NCI-H1436 (cell line): ENCODE data around the gene CDS2.
A peak's percentile ranks its signal among the peaks of the same experiment; 100 is the strongest.
"Not testable (repeated sequence)": the region's sequence is repeated elsewhere in the genome, so short reads cannot be mapped to it uniquely, and the experiment has no call there.

Experiments used
- DNase-seq: peaks from one replicate; lab custom pipeline; 2025; lab: John Stamatoyannopoulos, UW

Gene CDS2

DNA sequence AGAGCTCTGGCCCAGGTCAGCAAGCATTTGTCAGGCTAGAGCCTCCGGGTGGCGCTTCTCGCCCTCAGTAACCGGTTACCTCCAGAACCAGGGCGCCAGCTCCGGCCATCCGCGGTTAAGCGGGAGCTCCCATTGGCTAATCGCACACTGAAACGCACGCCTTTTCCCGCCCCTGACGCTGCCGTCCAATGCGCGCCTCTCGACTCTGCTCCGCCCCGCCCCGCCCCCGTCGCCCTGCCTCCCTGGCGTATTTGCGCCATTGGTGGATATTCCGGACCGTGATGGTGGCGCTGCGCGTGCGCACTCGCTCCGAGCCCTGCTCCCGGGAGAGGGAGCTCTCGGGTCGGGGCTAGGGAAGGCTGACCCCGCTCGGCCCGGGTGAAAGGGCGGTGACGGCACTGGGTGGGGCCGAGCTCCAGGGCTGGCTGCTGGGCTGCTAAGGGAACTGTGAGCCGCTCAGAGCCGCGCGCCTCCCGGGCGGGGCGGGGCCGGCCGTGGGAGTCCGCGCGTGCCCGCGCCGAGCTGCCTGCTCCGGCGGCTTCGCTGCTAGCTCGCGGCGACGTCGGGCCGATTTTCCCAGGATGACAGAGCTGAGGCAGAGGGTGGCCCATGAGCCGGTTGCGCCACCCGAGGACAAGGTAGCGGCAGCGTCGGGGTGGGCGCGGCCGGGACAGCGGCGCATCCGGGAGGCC, at the start of gene CDS2:
CDS2 (plus strand) TSS at position 497 of the 692 bp plus-strand sequence; CDS start at position 582, 85 bp downstream.
- DNase-seq, result peak; percentile 96

DNA sequence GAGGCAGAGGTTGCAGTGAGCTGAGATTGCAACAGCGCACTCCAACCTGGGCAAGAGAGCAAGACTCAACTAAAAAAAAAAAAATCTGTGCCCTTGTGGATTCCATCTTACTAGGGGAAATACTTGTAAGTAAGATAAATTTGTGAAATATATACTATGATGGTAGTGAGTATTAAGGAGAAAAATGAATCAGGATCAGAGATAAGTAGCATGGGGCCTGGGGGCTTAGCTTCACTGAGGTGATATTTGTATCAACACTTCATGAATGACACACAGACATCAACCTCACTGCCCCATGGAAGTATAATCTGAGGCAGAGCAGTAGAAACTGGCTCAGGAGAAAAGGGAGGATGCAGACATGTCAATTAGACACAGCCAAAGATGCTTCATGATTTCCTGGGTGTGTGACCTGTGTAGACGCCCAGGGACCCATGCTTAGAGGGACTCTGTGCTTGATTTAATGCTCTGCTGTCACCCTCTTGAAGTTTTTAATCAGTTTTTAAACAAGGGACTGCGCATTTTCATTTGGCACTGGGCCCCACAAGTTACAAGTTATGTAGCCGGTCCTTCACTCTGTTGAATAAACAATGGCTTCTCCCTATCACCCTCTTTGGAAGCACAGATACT, 48.9 kb upstream of the CDS2 start:
- no peak for DNase-seq

DNA sequence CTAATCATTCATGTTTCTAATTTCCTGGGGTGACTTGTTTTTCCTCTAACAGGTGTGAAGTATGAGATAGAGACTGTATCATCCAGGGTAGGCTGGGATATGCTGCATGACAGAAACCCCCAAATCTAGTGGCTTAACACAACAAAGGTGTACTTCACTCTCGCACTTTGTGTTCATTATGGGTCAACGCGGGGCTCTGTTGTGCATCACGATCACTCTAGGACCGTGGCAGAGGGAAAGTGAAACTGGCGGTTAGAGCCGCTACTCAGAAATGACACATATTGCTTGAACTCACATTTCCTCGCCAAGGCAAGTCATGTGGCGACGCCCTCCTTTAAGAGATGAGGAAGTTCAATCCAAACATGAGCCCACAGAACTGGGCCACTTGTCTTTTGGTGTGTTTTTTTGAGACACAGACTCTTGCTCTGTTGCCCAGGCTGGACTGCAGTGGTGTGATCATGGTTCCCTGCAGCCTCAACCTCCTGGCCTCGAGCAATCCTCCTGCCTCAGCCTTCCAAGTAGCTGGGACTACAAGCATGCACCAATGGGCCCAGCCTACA, 48.3 kb upstream of the CDS2 start:
- no peak for DNase-seq

DNA sequence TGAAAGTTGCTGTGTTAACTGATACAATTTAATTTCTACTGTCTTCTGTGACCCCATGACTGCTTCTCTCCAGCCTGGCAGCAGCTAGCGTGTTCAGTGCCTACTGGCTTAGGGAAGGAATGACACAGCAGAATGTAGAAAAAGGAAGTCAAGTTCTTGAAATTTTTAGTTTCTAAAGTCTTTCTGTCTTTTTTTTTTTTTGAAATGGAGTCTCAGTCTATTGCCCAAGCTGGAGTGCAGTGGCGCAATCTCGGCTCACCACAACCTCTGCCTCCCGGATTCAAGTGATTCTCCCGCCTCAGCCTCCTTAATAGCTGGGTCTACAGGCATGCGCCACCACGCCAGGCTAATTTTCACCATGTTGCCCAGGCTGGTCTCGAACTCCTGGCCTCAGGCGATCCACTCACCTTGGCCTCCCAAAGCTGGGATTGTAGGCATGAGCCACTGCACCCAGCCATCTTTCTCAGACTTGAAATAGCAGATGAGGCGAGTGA, 46.4 kb upstream of the CDS2 start:
- no peak for DNase-seq

DNA sequence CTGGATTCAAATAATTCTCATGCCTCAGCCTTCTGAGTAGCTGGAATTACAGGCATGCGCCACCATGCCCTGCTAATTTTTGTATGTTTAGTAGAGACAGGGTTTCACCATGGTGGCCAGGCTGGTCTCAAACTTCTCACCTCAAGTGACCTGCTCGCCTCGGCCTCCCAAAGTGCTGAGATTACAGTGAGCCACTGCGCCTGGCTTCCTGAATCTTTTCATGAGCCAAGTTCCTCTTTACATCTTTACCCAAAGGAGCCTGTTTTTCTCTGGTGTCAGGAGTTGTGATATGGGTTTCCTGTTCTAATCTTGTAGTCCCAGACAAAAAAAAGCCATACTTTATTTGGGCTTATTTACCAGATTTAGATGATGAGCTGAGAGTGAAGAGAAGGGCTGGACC, 41.4 kb upstream of the CDS2 start:
- no peak for DNase-seq

DNA sequence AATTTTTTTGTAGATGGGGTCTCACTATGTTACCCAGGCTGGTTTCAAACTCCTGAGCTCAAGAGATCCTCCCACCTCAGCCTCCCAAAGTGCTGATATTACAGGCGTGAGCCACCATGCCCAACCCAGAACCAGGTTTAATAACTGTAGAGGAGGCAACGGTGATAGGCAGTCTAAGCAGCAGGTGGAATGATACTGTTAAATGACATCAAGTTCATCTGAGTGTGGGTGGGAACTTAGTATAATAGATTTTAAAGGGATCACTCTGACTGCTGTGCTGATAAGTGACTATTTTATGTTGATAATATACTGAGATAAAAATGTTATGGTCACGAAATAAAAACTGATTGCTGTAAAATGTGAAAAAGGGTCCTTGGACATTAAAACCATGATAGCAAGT, 38.1 kb upstream of the CDS2 start:
- no peak for DNase-seq

DNA sequence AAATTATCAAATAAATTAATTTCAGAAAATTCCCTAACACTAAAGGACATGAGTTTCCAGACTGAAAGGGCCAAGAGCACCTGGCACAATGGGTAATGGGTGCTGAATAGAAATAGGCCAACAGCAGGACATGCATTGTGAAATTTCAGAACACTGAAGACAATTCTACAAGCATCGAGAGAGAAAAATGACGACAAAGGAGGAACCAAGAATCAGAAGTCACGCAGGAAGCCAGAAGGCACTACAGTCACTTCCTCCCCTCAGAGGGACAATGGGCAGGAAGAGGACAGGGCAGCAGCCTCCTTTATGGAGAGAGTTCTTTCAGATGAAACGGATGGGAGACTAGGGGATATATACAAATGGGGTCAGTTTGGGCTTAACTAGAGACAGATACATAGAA, 36.6 kb upstream of the CDS2 start:
- DNase-seq, result no peak

DNA sequence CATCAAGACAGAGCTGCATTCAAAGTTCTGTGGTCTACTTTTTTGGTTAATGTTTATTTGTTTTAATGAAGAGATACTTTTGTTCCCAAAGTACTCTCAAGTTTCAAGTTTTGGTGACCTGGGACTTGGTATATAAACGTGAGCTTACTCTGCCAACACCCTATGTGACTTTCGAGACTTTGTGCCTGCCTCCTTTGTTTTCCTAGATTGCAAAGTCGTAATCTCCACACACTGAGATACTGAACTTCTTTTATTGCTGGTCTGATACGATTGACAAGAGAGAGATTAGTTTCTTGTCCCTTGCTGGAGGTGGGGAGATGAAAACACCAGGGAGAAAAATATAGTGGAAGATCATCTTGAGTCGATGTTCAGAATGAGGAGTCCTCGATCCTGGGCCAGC, 34.9 kb upstream of the CDS2 start:
- DNase-seq, result no peak

DNA sequence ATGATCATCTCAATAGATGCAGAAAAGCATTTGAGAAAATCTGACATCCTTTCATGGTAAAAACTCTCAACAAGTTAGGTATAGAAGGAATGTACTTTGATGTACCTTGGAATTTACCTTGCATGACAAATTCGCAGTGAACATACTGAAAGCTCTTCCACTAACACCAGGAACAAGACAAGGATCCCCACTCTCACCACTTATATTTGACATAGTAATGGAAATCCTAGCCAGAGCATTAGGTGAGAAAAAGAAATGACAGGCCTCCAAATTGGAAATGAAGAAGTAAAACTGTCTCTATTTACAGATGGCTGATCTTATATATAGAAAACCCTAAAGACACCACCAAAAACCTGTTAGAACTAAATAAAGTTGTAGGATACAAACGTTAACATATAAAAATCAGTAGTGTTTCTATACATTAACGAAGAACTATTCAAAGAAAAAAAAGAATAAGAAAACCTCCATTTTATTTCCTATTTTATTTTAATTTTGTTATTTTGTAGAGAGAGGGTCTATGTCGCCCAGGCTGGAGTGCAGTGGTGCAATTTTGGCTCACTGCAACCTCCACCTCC, 34.0 kb upstream of the CDS2 start:
- no peak for DNase-seq

DNA sequence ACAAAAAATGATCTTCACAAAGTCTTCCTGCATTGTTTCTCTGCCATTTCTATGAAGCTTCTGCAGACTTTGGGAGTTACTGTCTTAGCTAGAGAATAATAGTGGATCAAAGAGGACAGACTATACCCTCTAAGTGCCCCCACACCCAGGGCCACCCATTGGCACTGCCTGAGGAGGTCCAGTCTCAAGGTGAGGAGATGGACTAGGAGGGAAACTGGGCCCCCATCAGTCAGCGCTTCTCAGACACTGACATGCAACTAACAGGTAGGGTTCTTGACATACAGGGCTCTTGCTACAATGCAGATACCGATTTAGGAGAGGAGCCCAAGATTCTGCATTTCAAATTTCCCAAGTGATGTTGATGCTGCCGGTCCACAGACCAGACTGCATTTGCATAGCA, 31.4 kb upstream of the CDS2 start:
- no peak for DNase-seq

DNA sequence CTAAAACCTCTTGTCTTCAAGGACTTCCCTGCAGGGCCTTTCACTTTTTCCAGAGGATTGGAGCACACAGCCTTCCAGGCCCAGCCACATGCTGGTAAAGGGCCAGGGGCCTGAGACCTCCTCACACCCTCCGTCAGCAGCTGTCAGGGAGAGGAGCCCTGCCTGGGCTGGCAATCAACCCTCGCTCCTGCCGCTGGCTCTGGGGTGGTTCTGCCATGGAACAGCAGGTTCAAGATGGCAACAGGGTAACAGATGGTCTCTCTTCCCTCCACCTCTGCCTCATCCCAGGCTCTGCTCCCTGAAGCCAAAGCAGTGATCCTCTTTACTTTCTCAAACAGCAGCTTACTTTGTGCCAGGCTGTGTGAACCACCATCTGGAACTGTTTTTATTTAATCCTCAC, 30.9 kb upstream of the CDS2 start:
- DNase-seq, result no peak

DNA sequence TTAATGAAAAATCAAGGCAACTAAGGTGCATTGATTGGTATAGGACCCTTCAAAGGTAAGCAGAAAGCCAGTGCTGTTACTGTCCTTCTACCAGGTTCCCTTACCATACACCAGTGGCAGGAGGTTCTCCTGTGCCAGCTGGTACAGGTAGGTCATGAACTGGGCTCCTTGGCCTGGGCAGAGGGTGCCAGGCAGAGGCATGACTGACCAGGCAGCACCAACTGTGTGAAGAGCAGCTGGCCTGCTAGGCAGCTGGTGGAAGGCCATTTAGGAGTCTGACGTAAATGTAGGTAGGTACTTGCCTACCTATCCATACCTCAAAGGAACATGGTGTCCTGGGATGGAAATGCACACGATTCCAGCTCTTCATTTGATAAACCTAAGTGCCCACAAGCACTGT, 30.3 kb upstream of the CDS2 start:
- DNase-seq, result no peak

DNA sequence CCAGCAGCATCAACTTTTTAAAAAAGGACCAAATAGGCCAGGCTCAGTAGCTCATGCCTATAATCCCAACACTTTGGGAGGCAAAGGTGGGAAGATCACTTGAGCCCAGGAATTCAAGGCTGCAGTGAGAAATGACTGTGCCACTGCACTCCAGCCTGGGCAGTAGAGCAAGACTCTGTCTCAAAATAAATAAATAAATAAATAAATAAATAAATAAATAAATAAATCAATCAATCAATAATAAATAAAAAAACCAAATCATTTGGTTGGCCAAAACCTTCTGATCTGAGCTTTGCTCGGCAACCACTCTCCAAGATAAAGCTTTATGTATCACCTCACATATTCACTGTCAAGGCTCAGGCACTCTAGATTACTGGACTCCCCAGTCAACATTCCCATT, 27.8 kb upstream of the CDS2 start:
- not testable (repeated sequence) for DNase-seq

DNA sequence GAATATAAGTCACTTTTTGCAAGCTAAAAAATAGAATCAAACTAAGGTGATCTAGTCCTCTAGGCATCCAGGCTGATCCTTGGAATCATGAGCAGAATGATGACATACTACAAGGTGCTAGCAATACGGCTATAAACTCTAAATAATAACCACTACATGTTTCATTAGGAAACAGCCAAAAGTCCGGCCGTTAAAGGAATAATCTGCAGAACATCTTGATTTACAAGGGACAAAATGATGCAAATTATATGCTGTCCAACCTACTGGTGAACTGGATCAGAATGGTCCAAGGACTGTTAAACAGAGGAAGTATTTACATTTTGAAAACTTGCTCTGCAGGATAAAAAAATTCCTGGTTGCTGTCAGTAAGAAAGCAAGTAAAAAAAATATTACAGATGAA, 26.9 kb upstream of the CDS2 start:
- not testable (repeated sequence) for DNase-seq

DNA sequence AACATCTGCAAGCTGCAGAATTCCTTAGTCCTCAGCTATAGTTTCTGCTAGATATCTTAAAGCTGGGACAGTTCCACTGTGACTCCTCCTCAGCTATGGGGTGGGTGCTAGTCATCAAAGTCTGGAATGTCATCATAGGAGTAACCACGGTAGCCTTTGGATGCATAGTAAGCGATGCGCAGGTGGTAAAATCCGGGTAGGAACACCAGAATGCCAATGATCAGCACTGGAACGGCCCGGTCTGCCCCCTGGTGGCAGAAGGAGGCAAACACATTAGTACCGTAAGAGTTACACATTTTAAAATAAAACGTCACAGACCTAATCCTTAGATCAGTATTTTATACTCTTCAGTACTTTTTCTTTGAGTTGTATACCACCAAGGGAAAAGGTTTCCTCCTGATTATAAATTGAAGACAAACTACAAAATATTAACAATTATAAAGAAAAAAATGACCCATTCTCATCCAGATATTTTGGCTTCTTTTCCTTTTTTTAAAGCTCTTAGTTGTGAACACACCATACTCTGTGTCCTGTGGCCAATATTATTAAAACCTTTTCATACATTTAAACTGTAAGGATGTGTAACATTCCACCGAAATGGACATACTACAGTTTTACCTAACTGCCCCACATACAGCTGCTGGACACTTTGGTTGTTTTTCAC, 26.0 kb upstream of the CDS2 start:
- DNase-seq, result peak; percentile 19

DNA sequence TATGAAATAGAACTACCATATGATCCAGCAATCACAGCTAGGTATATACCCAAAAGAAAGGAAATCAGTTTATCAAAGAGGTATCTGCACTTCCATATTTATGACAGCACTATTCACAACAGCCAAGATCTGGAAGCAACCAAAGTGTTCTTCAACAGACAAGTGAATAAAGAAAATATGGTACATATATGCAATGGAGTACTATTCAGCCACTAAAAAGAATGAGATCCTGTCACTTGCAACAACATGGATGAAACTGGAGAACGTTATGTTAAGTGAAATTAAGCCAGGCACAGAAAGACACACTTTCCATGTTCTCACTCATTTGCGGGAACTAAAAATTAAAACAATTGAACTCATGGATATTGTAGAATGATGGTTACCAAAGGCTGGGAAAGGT, 22.3 kb upstream of the CDS2 start:
- no peak for DNase-seq

DNA sequence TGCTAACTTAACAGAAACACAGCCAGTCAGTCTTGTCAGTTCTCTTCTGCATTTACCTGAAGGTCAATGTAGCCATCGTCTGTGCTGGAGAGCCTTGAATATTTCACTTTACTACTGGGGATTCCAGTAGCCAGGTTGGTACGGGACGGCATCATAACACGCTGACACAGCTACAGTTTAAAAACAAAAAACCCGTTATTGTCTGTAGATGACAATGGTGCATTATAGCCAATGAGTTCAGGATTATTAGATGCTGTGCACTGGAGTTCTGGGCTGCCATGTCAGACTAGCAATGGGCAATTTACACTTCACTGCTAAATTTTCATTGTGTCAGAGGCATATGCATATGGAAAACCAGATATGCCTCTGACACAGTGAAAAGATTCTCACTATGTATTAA, 17.5 kb upstream of the CDS2 start:
- DNase-seq, result no peak

DNA sequence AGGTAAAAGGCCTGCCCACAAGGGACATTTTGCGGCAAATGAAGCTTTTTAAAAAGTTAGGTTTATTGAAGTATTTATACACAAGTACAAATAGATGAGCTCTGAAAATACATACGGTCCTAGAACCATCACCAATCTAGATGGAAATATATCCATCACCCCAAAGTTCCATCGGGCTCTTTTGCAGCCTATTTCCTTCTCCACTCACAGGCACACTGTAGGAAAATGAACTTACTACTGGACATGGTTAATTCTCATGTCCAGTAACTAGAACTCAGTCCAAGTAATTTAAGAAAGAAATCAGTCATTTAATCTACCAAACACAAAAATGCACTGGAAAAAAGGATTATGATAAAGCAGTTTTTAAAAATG, 13.2 kb upstream of the CDS2 start:
- DNase-seq, result no peak

DNA sequence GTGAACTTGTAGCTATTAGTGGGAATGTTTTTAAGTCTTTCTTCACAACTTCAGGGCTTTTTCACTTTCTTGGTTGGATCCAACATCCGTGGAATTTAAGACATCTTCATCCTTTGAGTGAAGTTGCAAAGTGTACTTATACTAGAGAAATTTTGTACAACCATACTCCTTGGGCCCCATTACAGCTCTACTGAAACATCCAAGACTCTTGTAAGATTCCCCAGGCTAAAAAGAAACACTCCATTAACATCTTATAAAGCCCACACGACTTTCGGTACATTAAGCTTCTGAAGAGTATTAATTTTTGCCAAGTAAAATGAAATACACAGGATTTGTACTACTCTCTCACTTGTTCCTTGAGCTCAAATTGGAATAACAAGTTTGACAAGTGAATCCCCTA, 12.4 kb upstream of the CDS2 start:
- DNase-seq, result no peak

DNA sequence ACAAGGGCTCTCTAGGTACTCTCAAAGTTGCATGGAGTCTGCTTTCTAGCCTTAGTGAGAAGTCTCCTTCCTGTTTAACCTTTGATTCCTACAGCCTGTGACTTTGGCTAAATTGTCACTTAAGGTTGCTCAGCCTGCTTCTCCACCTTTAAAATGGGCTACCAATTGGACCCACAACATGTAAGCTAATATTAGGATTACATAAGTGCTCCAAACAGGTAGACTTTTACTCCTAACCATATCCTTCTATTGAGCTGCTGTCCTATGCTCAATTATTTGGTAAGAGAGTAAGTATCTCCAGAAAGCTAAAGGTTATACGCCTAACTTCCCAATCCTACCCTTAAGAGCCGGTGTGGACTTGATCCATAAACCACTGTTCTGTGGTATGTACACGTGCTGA, 9.9 kb upstream of the CDS2 start:
- no peak for DNase-seq

DNA sequence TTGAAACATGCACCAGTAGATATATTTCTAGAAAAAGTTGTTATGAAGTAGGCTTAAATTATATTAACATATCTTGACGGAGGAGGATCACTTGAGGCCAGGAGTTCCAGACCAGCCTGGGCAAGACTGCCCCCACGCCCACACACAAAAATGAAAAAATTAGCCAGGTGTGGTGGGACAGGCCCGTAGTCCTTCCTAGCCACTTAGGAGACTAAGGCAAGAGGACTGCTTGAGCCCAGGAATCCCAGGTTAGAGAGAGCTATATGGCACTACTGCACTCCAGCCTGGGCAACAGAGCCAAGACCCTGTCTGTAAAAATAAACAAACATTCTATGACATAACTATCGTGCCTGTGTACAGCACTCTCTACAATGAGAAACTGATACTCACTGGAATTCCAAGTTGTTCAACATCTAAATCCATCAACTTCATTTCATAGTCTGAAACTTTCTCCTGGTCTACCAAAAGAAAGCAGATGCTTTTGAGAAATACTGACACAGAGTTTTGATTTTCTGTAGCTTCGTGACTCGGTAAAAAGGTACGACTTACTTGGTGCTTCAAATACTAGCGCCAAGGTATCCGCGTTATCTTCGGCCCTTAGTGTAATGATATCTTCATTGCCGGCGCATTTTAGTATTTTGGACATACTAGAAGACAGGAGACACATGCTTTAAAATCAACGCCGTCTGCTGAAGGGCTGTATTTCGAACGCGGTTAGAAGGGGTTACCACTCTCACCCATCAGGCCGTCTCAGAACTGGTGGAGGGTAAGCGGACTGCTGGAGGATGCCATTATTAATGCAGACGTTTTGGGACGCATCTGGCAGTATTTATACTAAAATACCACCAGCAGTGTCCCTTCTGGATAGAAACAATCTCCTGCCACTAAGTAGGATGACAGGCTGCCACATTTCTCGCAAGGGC, 8.3 kb upstream of the CDS2 start:
- no peak for DNase-seq

DNA sequence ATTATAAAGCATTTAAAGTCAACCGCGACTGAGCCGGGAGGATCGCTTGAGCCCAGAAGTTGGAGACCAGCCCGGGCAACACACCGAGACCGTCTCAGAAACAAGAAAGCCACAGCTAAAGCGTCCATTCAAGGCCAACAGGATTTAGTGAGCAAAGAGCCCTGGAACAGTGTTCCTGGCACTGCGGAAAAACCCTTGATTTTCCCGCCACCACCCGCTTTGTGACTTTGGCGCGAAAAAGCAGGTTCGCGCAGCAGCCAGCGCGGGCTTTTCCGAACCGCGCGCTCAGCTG, 7.7 kb upstream of the CDS2 start:
- no peak for DNase-seq
